ENCODE results near the gene FIBP.

- TF ChIP-seq CTCF (IDR thresholded peaks at IDR 0.05) (no peak), ZFX (IDR thresholded peaks at IDR 0.05; ENCODE audit: borderline replicate concordance) (no peak)
Measured at GRCh38 chr11:65879617-65880016, 8.7 kb downstream of the FIBP start, which contains the start of gene CTSW.
